Body of pancreas (tissue), 4 donors: Measurements from ENCODE around the gene PYGM. TPM values are rescaled to one million over a fixed set of nuclear protein-coding genes. Genes with fewer than 3 reads are reported as not detected.

Experiments
- ATAC-seq: fragments of 150-250 bp; one replicate; pipeline ENCODE4 v1.9.1; 2016
- DNase-seq, 4 donors: peaks; one replicate each; pipeline ENCODE4 v3.0.0-alpha.2; 2019
- H3K27ac ChIP-seq, 4 donors: fragments of 200-600 bp; sonication (generic); 1 replicate in 3 of 4; 2 replicates in 1 of 4; pipeline versions ENCODE4 v1.5.1 to v1.6.1; 2016 to 2019; ENCODE audit warnings: mild to moderate bottlenecking in 1 of 4, mixed read lengths in 1 of 4, moderate library complexity in 1 of 4
- H3K27me3 ChIP-seq, 2 donors: fragments of 200-600 bp; sonication (generic); one replicate each; pipeline ENCODE4 v1.6.0; 2016; ENCODE audit warnings: mild to moderate bottlenecking in 1 of 2
- H3K36me3 ChIP-seq, 2 donors: fragments of 200-600 bp; sonication (generic); replicated peaks in 1 of 2; 2 replicates each; pipeline ENCODE4 v1.5.1; 2016; ENCODE audit warnings: low read depth in 2 of 2; ENCODE audit not compliant: insufficient read depth in 1 of 2
- H3K4me1 ChIP-seq: fragments of 200-600 bp; sonication (generic); one replicate; pipeline ENCODE4 v1.6.0; 2016
- H3K4me3 ChIP-seq, 2 donors: fragments of 200-600 bp; sonication (generic); 1 replicate in 1 of 2; 2 replicates in 1 of 2; pipeline ENCODE4 v1.5.1; 2016 to 2019
- H3K9me3 ChIP-seq, 3 donors: fragments of 200-600 bp; sonication (generic); 1 replicate in 2 of 3; 2 replicates in 1 of 3; pipeline ENCODE4 v1.5.1; 2016
- POLR2A ChIP-seq, 3 donors: fragments of 450-650 bp; IDR thresholded peaks; one replicate each; pipeline ENCODE4 v1.6.1; 2016; ENCODE audit warnings: antibody characterized with exemption in 3 of 3, mild to moderate bottlenecking in 2 of 3
- WGBS, 2 donors: methylation state at CpG; one replicate each; pipeline ENCODE4 v1.1.5; 2017; 5-methylcytosine and 5-hydroxymethylcytosine counted together
- intact Hi-C: fragments of 100-400 bp; cut with DNase I; formaldehyde crosslinking; loops from one replicate; pipeline ENCODE4 v1.15.1; 2023
- total RNA-seq, 2 donors: library from RNA; depleted of rRNA; stranded (reverse); fragments of >200 nt; gene quantifications; one replicate each; pipeline ENCODE4 v1.1.0, GENCODE V29; 2016
- TF ChIP-seq, protein P1 (sequence below), 7 experiments: fragments of 450-650 bp in 4 of 7; fragments of 200-600 bp in 3 of 7; sonication (generic) in 3 of 7; IDR thresholded peaks; one replicate each; pipeline ENCODE4 v1.5.1; 2016 to 2019; ENCODE audit warnings: antibody characterized with exemption in 7 of 7

The PYGM gene
- total RNA-seq, 2 donors from 2014 or later: 0.78 to 4.3 TPM

- intact Hi-C loops: no loop called here
- H3K27me3 ChIP-seq: peaks cover 0 to 45% of the 10 kb centered on the region in 2 donors
- no peaks in the 10 kb centered on the region for H3K36me3 ChIP-seq
- TF ChIP-seq, protein P1, sequence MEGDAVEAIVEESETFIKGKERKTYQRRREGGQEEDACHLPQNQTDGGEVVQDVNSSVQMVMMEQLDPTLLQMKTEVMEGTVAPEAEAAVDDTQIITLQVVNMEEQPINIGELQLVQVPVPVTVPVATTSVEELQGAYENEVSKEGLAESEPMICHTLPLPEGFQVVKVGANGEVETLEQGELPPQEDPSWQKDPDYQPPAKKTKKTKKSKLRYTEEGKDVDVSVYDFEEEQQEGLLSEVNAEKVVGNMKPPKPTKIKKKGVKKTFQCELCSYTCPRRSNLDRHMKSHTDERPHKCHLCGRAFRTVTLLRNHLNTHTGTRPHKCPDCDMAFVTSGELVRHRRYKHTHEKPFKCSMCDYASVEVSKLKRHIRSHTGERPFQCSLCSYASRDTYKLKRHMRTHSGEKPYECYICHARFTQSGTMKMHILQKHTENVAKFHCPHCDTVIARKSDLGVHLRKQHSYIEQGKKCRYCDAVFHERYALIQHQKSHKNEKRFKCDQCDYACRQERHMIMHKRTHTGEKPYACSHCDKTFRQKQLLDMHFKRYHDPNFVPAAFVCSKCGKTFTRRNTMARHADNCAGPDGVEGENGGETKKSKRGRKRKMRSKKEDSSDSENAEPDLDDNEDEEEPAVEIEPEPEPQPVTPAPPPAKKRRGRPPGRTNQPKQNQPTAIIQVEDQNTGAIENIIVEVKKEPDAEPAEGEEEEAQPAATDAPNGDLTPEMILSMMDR (IDR thresholded peaks at IDR 0.05): peak; percentile 67 to 80 (median 69)
- no peak for TF ChIP-seq POLR2A (IDR thresholded peaks at IDR 0.05)
- peak overlapping the region in 1 of 2 donors; percentile 20 for H3K4me3 ChIP-seq
- peaks cover 38% of the 10 kb centered on the region for H3K4me1 ChIP-seq
- peak overlapping the region in 3 of 4 donors; percentile 6 to 60 (median 39) for H3K27ac ChIP-seq
- 1% methylated on average over 20 to 54 of the region's 58 CpGs for WGBS, 2 donors
- DNase-seq: peak; percentile 70 to 74 (median 72)
- no peaks in the 10 kb centered on the region for H3K9me3 ChIP-seq
- ATAC-seq: peak; percentile 69
Measured at GRCh38 chr11:64742889-64743590, 16.7 kb downstream of the PYGM start.

GRCh38 chr11:64742087-64742888 lies 17.5 kb downstream of the PYGM start:
- Histone ChIP-seq H3K27me3 (peaks cover 0 to 45% of the 10 kb centered on the region in 2 donors), H3K27ac (peak overlapping the region in 2 of 4 donors; percentile 23 to 39), H3K9me3 (no peaks in the 10 kb centered on the region), H3K4me1 (peaks cover 38% of the 10 kb centered on the region), H3K36me3 (no peaks in the 10 kb centered on the region), H3K4me3 (peak overlapping the region in 1 of 2 donors; percentile 20)
- WGBS, 2 donors: 4% methylated on average over 16 to 49 of the region's 54 CpGs
- TF ChIP-seq, protein P1 (IDR thresholded peaks at IDR 0.05): no peak
- TF ChIP-seq POLR2A (IDR thresholded peaks at IDR 0.05): no peak
- ATAC-seq: peak; percentile 13
- no peak for DNase-seq
- intact Hi-C loops: no loop called here

GRCh38 chr11:64741375-64742086 lies 18.2 kb downstream of the PYGM start:
- H3K4me1 ChIP-seq: peaks cover 38% of the 10 kb centered on the region
- H3K27me3 ChIP-seq: peaks cover 0 to 45% of the 10 kb centered on the region in 2 donors
- TF ChIP-seq POLR2A (IDR thresholded peaks at IDR 0.05): no peak
- TF ChIP-seq, protein P1 (IDR thresholded peaks at IDR 0.05): no peak
- WGBS, 2 donors: 35 to 53% methylated on average over 14 to 19 of the region's 24 CpGs
- H3K27ac ChIP-seq: no peak overlapping the region
- ATAC-seq (no peak), DNase-seq (no peak)
- no peaks in the 10 kb centered on the region for H3K36me3 ChIP-seq
- no peaks in the 10 kb centered on the region for H3K9me3 ChIP-seq
- intact Hi-C loops: no loop called here
- H3K4me3 ChIP-seq: no peak overlapping the region

DNA sequence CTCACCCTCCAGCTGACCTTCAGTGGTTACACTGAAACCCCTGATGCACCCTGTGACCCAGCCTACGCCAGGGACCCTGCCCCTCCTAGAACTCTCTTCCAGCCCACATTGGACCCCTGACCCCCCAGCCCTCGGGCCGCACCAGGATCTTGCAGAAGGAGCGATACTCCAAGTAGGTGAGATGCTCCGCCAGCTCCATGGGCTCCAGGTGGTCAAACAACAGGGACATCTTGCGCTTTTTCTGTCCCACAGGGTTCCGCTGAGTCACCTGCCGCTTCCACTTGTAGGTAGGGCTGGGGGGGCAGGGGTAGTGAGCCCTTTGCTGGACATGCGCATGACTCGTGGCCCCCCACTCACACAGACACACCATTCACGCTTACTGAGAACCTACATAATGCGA lies 19.9 kb downstream of the PYGM start:
- TF ChIP-seq, protein P1 (IDR thresholded peaks at IDR 0.05): no peak
- TF ChIP-seq POLR2A (IDR thresholded peaks at IDR 0.05): no peak
- Histone ChIP-seq H3K27me3 (peaks cover 0 to 32% of the 10 kb centered on the region in 2 donors), H3K9me3 (no peaks in the 10 kb centered on the region), H3K36me3 (no peaks in the 10 kb centered on the region), H3K27ac (no peak overlapping the region), H3K4me1 (peaks cover 28% of the 10 kb centered on the region), H3K4me3 (no peak overlapping the region)
- DNase-seq: no peak
- intact Hi-C loops: no loop called here
- 72 to 77% methylated on average over 4 to 12 of the region's 12 CpGs for WGBS, 2 donors
- no peak for ATAC-seq
